Loucy (cell line): Measurements from ENCODE around the gene ADD1.

Experiments
- H2AFZ ChIP-seq: fragments of 200-600 bp; sonication (generic); 2 replicates; pipeline ENCODE4 v1.6.0; 2016; ENCODE audit warnings: antibody characterized with exemption, mild to moderate bottlenecking, low read length, moderate library complexity
- H3F3A ChIP-seq: fragments of 200-600 bp; 2 replicates; pipeline ENCODE4 v1.6.0; 2016; ENCODE audit warnings: antibody characterized with exemption, low read depth, mild to moderate bottlenecking
- H3K27me3 ChIP-seq: fragments of 200-600 bp; sonication (generic); 2 replicates; pipeline ENCODE4 v1.6.1; 2014; ENCODE audit warnings: low read length, mild to moderate bottlenecking; ENCODE audit not compliant: insufficient read depth, poor library complexity, severe bottlenecking
- H3K36me3 ChIP-seq: fragments of 200-600 bp; sonication (generic); 2 replicates; pipeline ENCODE4 v1.6.1; 2016; ENCODE audit warnings: low read length; ENCODE audit not compliant: insufficient read depth
- H3K4me1 ChIP-seq: fragments of 200-600 bp; sonication (generic); 2 replicates; pipeline ENCODE4 v1.5.1; 2014; ENCODE audit warnings: low read length, mild to moderate bottlenecking; ENCODE audit not compliant: insufficient read depth, poor library complexity, severe bottlenecking
- H3K4me2 ChIP-seq: fragments of 200-600 bp; sonication (generic); 2 replicates; pipeline ENCODE4 v1.6.0; 2014; ENCODE audit warnings: antibody characterized with exemption, low read length, low read depth, mild to moderate bottlenecking; ENCODE audit not compliant: poor library complexity, severe bottlenecking
- H3K4me3 ChIP-seq: fragments of 200-600 bp; sonication (generic); 2 replicates; pipeline ENCODE4 v1.5.1; 2014; ENCODE audit warnings: low read length, mild to moderate bottlenecking, mixed read lengths; ENCODE audit not compliant: poor library complexity, severe bottlenecking
- H3K79me2 ChIP-seq: fragments of 200-600 bp; sonication (generic); 2 replicates; pipeline ENCODE4 v1.6.1; 2014; ENCODE audit warnings: low read length; ENCODE audit not compliant: insufficient read depth
- H3K9ac ChIP-seq: fragments of 200-600 bp; sonication (generic); 2 replicates; pipeline ENCODE4 v1.6.0; 2014; ENCODE audit warnings: mild to moderate bottlenecking, low read depth, low read length, moderate library complexity; ENCODE audit not compliant: poor library complexity, severe bottlenecking
- H3K9me2 ChIP-seq: fragments of 200-600 bp; sonication (generic); replicated peaks from 2 replicates; pipeline ENCODE4 v1.6.1; 2016; ENCODE audit warnings: low read depth, low read length, mixed read lengths
- H3K9me3 ChIP-seq: fragments of 200-600 bp; sonication (generic); 2 replicates; pipeline ENCODE4 v1.6.1; 2014; ENCODE audit warnings: mild to moderate bottlenecking, antibody characterized with exemption, low read length, low read depth; ENCODE audit not compliant: insufficient read depth
- H4K20me1 ChIP-seq: fragments of 200-600 bp; sonication (generic); 2 replicates; pipeline ENCODE4 v1.6.0; 2014; ENCODE audit warnings: antibody characterized with exemption, low read length, mild to moderate bottlenecking; ENCODE audit not compliant: insufficient read depth, poor library complexity, severe bottlenecking
- CTCF ChIP-seq: fragments of 200-600 bp; sonication (generic); conservative IDR thresholded peaks from 2 replicates; pipeline ENCODE4 v1.5.1; 2014; ENCODE audit warnings: mild to moderate bottlenecking, antibody characterized with exemption, low read length
- EZH2phosphoT487 ChIP-seq: fragments of 200-600 bp; IDR thresholded peaks from 2 replicates; pipeline ENCODE4 v1.6.1; 2018; ENCODE audit warnings: antibody characterized with exemption, mild to moderate bottlenecking, moderate library complexity, borderline replicate concordance

Gene ADD1

GRCh38 chr4:2939383-2940243 lies 96.0 kb downstream of the ADD1 start:
- Histone ChIP-seq H2AFZ (no peak overlapping the region), H3K9me3 (no peaks in the 10 kb centered on the region), H3K79me2 (peaks cover 13% of the 10 kb centered on the region; the same call in 1 of the 2 replicates), H3K9ac (no peak overlapping the region), H3K4me1 (peaks cover 11% of the 10 kb centered on the region), H4K20me1 (no peaks in the 10 kb centered on the region), H3K4me3 (no peak overlapping the region), H3K27me3 (no peaks in the 10 kb centered on the region), H3F3A (no peaks in the 10 kb centered on the region), H3K36me3 (peaks cover 70% of the 10 kb centered on the region; the same call in 1 of the 2 replicates), H3K9me2 (no peaks in the 10 kb centered on the region), H3K4me2 (no peak overlapping the region)
- no peak for TF ChIP-seq CTCF
- TF ChIP-seq EZH2phosphoT487, result no peak

DNA sequence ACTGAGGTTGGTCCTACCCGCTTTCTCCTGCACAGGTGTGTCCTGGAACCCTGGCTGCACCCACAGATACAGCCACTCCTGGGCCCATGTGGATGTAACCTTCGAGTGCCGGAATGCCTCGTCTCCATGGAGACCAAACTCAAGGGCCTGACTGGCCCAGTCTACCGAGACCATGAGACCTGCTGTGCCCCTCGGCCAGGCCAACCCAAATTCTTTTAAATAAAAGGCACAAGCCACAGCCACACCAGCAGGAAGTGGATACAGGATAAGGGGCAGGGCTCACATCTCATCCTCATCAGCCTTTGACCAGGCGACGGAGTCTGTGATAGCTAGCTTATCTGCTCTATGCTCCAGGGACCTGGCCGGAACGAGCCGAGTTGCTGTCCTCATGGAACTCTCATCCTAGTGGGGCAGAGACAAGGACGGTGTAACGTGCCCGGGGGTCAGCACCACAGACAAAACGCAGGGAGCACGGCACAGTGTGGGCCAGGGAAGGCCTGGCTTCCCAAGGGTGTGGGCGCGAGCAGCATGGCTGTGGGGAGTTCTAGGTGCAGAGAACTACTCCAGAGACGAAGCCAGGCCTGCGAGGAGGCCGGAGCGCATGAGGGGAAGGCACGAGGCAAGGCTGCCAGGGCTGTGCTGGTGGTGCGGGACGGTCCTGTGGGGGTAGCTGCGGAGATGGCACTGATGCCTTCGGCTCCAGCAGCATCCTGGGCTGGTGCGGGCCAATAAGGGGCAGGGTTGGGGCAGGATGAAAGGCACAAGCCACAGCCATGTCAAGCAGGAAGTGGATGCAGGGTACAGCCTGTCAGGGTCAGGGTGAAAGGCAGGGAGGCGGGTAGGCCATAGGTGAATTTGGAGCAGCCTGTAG lies 96.9 kb downstream of the ADD1 start:
- no peaks in the 10 kb centered on the region for H3F3A ChIP-seq
- H3K9me2 ChIP-seq, result no peaks in the 10 kb centered on the region
- H3K79me2 ChIP-seq, result peaks cover 9% of the 10 kb centered on the region; the same call in 1 of the 2 replicates
- no peaks in the 10 kb centered on the region for H3K27me3 ChIP-seq
- no peaks in the 10 kb centered on the region for H4K20me1 ChIP-seq
- peaks cover 6% of the 10 kb centered on the region for H3K4me1 ChIP-seq
- H3K36me3 ChIP-seq, result peaks cover 79% of the 10 kb centered on the region; the same call in 1 of the 2 replicates
- H3K4me3 ChIP-seq, result no peak overlapping the region
- TF ChIP-seq CTCF (no peak), EZH2phosphoT487 (no peak)
- H3K9ac ChIP-seq, result no peak overlapping the region
- H3K9me3 ChIP-seq, result no peaks in the 10 kb centered on the region
- no peak overlapping the region for H3K4me2 ChIP-seq
- no peak overlapping the region for H2AFZ ChIP-seq

DNA sequence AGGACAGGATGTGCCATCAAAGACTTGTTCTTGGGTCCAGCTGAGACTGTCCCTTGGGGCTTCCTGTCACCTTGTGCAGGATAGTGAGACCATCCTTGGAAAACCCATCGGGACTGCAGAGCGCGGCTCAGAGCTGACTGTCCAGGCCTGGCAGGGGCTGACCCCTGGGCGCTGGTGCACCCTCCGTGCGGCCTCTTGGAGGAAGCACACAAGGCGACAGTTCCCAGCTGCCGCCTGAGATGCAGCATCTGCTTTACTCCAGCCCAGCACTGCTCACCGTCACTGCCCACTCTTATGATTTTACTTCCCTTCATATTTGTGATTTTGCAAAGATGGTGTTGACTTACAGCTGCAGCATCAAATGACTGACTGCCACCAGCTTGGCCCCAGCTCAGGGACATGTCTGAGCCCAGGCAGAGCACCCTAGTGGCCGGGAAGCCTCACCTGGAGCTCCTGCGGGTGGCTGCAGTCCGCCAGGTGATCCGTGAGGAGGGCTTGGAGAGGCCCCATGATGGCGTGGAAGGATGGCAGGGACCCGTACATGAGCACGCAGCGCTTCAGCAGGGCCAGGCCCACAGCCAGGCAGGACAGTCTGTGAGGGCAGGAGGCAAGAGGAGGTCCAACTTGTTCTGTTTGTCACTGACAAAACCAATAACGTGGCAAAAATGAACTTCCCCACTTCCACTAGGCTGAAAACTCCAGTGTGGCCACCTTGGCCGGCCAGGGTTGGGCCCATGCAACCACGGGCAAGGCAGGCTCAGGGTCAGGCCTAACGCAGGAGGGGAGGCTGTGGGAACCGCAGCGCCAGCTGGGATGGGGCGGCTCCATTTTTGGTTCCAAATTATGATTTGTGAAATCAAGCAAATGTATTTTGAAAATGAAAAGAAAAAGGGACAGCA lies 97.7 kb downstream of the ADD1 start:
- H3K79me2 ChIP-seq, result no peaks in the 10 kb centered on the region
- no peaks in the 10 kb centered on the region for H4K20me1 ChIP-seq
- no peak overlapping the region for H2AFZ ChIP-seq
- TF ChIP-seq CTCF, result no peak
- no peak for TF ChIP-seq EZH2phosphoT487
- H3F3A ChIP-seq, result no peaks in the 10 kb centered on the region
- H3K4me1 ChIP-seq, result no peaks in the 10 kb centered on the region
- H3K27me3 ChIP-seq, result no peaks in the 10 kb centered on the region
- no peaks in the 10 kb centered on the region for H3K9me3 ChIP-seq
- H3K4me3 ChIP-seq, result no peak overlapping the region
- peaks cover 85% of the 10 kb centered on the region; the same call in 1 of the 2 replicates for H3K36me3 ChIP-seq
- H3K4me2 ChIP-seq, result no peak overlapping the region
- H3K9ac ChIP-seq, result no peak overlapping the region
- H3K9me2 ChIP-seq, result no peaks in the 10 kb centered on the region
